Osteoblast (primary cell): ENCODE results near the gene PUS3. TPM values are rescaled to one million over a fixed set of nuclear protein-coding genes. Genes with fewer than 3 reads are reported as not detected.
A peak's percentile ranks its signal among the peaks of the same experiment; 100 is the strongest.

ENCODE experiments used
- DNase-seq: peaks from one replicate; pipeline ENCODE4 v3.0.0; 2011; ENCODE audit warnings: low spot score, mixed read lengths; ENCODE audit not compliant: insufficient read length; ENCODE audit errors: missing footprints
- H2AFZ ChIP-seq: 2 replicates; pipeline ENCODE4 v1.6.0; 2011; ENCODE audit warnings: mild to moderate bottlenecking, low read length
- H3K27ac ChIP-seq: 2 replicates; pipeline ENCODE4 v1.5.1; 2011; ENCODE audit warnings: mild to moderate bottlenecking, low read depth, low read length, moderate library complexity
- H3K27me3 ChIP-seq: 2 replicates; pipeline ENCODE4 v1.6.0; 2012; ENCODE audit warnings: mild to moderate bottlenecking, control low read depth, inconsistent platforms, low read length, moderate library complexity; ENCODE audit not compliant: insufficient read depth
- H3K36me3 ChIP-seq: 2 replicates; pipeline ENCODE4 v1.5.1; 2011; ENCODE audit warnings: mild to moderate bottlenecking, low read length, control low read depth, moderate library complexity; ENCODE audit not compliant: insufficient read depth
- H3K4me1 ChIP-seq: 2 replicates; pipeline ENCODE4 v1.5.1; 2011; ENCODE audit warnings: mild to moderate bottlenecking, low read length, control low read depth, moderate library complexity; ENCODE audit not compliant: insufficient read depth
- H3K4me2 ChIP-seq: 2 replicates; pipeline ENCODE4 v1.6.0; 2011; ENCODE audit warnings: mild to moderate bottlenecking, low read length; ENCODE audit not compliant: insufficient read depth
- H3K4me3 ChIP-seq: fragments of 200-600 bp; sonication (generic); 3 replicates; pipeline ENCODE4 v1.5.1; 2012; ENCODE audit warnings: mild to moderate bottlenecking, low read length, inconsistent platforms; ENCODE audit not compliant: insufficient read depth
- H3K79me2 ChIP-seq: 2 replicates; pipeline ENCODE4 v1.6.0; 2012; ENCODE audit warnings: mild to moderate bottlenecking, low read length, control low read depth, inconsistent platforms; ENCODE audit not compliant: insufficient read depth
- H3K9me3 ChIP-seq: 2 replicates; pipeline ENCODE4 v1.5.1; 2011; ENCODE audit warnings: low read depth, low read length, control low read depth
- H4K20me1 ChIP-seq: 2 replicates; pipeline ENCODE4 v1.6.0; 2012; ENCODE audit warnings: mild to moderate bottlenecking, low read length, control low read depth; ENCODE audit not compliant: insufficient read depth
- CTCF ChIP-seq: IDR thresholded peaks from 2 replicates; pipeline ENCODE4 v1.5.1; 2011; ENCODE audit warnings: mild to moderate bottlenecking, low read depth, low read length, moderate library complexity; ENCODE audit errors: extremely low read depth
- total RNA-seq: library from RNA; depleted of rRNA; stranded (reverse); fragments of >200 nt; gene quantifications from 2 replicates; pipeline ENCODE4 v1.2.3, GENCODE V29; 2012

The PUS3 gene
- total RNA-seq, 1 donor, result 14.1 TPM

GRCh38 chr11:125902277-125902926, 604 bp downstream of the PUS3 start:
- peak overlapping the region; percentile 88 for H3K4me3 ChIP-seq
- H3K79me2 ChIP-seq, result peaks cover 37% of the 10 kb centered on the region
- TF ChIP-seq CTCF, result no peak
- peak overlapping the region; percentile 78 for H3K27ac ChIP-seq
- no peaks in the 10 kb centered on the region for H4K20me1 ChIP-seq
- H3K27me3 ChIP-seq, result peaks cover 28% of the 10 kb centered on the region
- H3K36me3 ChIP-seq, result peaks cover 18% of the 10 kb centered on the region
- no peak for DNase-seq
- H2AFZ ChIP-seq, result peak overlapping the region; percentile 98
- H3K9me3 ChIP-seq, result no peaks in the 10 kb centered on the region
- peaks cover 11% of the 10 kb centered on the region for H3K4me1 ChIP-seq
- H3K4me2 ChIP-seq, result peak overlapping the region; percentile 89

GRCh38 chr11:125901872-125902271, 1.1 kb downstream of the PUS3 start:
- Histone ChIP-seq H3K4me2 (peak overlapping the region; percentile 34), H3K36me3 (peaks cover 18% of the 10 kb centered on the region), H3K9me3 (no peaks in the 10 kb centered on the region), H3K27me3 (peaks cover 28% of the 10 kb centered on the region), H2AFZ (no peak overlapping the region), H3K79me2 (peaks cover 41% of the 10 kb centered on the region), H3K27ac (no peak overlapping the region), H4K20me1 (no peaks in the 10 kb centered on the region), H3K4me3 (no peak overlapping the region), H3K4me1 (peaks cover 12% of the 10 kb centered on the region)
- no peak for TF ChIP-seq CTCF
- DNase-seq, result peak; percentile 48

- no peak for DNase-seq
- no peak for TF ChIP-seq CTCF
- Histone ChIP-seq H3K27ac (peak overlapping the region; percentile 31), H3K4me3 (no peak overlapping the region), H2AFZ (no peak overlapping the region), H3K27me3 (no peaks in the 10 kb centered on the region), H3K9me3 (no peaks in the 10 kb centered on the region), H3K79me2 (peaks cover 88% of the 10 kb centered on the region), H3K4me1 (peaks cover 32% of the 10 kb centered on the region), H3K36me3 (peaks cover 26% of the 10 kb centered on the region), H3K4me2 (no peak overlapping the region), H4K20me1 (peaks cover 13% of the 10 kb centered on the region)
Measured at GRCh38 chr11:125892994-125893393, 10.0 kb downstream of the PUS3 start.

- H3K27ac ChIP-seq, result peak overlapping the region; percentile 31
- peaks cover 13% of the 10 kb centered on the region for H4K20me1 ChIP-seq
- no peak overlapping the region for H2AFZ ChIP-seq
- no peak for DNase-seq
- H3K4me3 ChIP-seq, result no peak overlapping the region
- peaks cover 81% of the 10 kb centered on the region for H3K79me2 ChIP-seq
- TF ChIP-seq CTCF, result no peak
- H3K4me1 ChIP-seq, result peaks cover 32% of the 10 kb centered on the region
- no peaks in the 10 kb centered on the region for H3K27me3 ChIP-seq
- no peaks in the 10 kb centered on the region for H3K9me3 ChIP-seq
- H3K36me3 ChIP-seq, result peaks cover 26% of the 10 kb centered on the region
- peak overlapping the region; percentile 10 for H3K4me2 ChIP-seq
Measured at GRCh38 chr11:125892071-125892470, 10.9 kb downstream of the PUS3 start.
